Adrenal gland (tissue), 5 donors: ENCODE results near the gene PIAS4.

ENCODE experiments used
- POLR2A ChIP-seq, 2 donors: fragments of 450-650 bp; IDR thresholded peaks; one replicate each; pipeline ENCODE4 v1.6.1; 2017; ENCODE audit warnings: antibody characterized with exemption in 2 of 2, mild to moderate bottlenecking in 2 of 2, moderate library complexity in 1 of 2
- TF ChIP-seq, protein P1 (sequence below), 6 experiments: fragments of 450-650 bp in 4 of 6; fragments of 200-600 bp in 2 of 6; sonication (generic) in 1 of 6; IDR thresholded peaks; 1 replicate in 5 of 6; 2 replicates in 1 of 6; pipeline versions ENCODE4 v1.5.1 to v1.8.0; 2016 to 2021; ENCODE audit warnings: antibody characterized with exemption in 6 of 6, mild to moderate bottlenecking in 2 of 6, moderate library complexity in 1 of 6
- donor health status: DM: no; HTN: no; CAD: no.

DNA sequence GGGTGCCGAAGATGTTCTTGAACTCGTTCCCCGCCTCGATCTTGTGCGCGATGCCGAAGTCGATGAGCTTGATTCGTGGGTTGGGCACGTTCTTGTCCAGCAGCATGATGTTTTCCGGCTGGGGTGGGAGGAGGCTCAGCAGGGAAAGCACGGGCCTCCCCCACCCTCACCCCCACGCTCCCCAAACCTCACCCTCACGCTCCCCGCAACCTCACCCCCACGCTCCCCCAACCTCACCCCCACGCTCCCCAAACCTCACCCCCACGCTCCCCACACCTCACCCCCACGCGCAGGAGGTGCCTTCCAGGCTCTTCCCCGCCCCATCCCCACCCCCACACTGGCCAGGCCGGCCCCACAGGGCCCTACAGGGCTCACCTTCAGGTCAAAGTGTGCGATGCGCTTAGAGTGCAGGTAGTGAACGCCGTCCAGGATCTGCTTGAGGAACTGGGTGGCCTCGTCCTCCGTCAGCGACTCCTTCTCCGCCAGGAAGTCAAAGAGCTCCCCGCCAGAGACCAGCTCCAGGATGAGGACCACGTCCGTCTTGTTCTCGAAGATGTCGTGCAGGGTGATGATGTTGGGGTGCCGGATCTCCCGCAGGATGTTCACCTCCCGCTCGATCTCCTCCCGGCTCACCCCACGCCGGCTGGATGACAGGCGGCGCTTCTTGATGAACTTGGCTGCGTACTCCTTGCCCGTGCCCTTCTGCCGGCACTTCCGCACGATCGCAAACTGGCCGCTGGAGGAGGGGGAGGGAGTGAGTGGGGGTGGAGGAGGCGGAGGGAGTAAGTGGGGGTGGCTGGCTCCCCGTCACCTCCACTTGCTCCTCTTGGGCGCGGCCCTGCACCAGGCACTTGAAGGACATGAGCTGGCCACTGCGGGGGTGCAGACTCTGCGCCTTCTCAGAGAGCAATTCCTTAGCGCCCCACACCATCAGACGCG, 43.0 kb upstream of the PIAS4 start:
- TF ChIP-seq, protein P1, sequence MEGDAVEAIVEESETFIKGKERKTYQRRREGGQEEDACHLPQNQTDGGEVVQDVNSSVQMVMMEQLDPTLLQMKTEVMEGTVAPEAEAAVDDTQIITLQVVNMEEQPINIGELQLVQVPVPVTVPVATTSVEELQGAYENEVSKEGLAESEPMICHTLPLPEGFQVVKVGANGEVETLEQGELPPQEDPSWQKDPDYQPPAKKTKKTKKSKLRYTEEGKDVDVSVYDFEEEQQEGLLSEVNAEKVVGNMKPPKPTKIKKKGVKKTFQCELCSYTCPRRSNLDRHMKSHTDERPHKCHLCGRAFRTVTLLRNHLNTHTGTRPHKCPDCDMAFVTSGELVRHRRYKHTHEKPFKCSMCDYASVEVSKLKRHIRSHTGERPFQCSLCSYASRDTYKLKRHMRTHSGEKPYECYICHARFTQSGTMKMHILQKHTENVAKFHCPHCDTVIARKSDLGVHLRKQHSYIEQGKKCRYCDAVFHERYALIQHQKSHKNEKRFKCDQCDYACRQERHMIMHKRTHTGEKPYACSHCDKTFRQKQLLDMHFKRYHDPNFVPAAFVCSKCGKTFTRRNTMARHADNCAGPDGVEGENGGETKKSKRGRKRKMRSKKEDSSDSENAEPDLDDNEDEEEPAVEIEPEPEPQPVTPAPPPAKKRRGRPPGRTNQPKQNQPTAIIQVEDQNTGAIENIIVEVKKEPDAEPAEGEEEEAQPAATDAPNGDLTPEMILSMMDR (IDR thresholded peaks at IDR 0.05): no peak
- no peak for TF ChIP-seq POLR2A (IDR thresholded peaks at IDR 0.05)
